Measurements from ENCODE around the gene TMPRSS9.

DNA sequence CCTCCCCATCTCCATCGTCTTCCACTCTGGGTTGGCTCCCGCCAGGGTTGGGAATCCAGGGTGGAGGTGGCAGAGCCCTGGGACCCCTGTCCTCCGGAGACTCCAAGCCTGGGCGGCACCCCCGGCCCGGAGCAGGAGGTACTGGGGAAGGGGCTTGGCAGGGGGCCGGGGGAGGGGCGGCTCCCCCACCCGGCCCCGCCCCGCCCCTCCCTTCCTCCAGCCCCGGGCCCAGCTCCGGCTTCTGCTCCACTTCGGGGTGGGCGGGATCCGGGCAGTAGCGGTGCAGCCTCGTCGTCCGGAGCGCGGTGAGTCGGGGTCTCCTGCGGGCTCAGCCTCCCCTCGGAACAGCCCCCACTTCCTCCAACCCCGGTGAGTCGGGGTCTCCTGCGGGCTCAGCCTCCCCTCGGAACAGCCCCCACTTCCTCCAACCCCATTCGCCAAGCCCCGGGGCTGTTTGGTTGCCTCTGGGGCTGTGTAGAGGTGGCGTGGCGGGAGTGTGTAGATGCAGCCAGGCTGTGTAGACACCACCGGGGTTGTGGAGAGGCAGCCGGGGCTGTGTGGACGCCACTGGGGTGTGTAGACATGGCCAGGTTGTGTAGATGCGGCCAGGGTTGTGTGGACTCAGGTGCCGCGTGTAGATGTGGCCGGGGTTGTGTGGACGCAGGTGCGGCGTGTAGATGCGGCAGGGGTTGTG lies at the start of gene TMPRSS9:
- TF ChIP-seq SNAI2 (CRISPR knock-in tag; IDR thresholded peaks at IDR 0.05) (no peak), RARB (CRISPR knock-in tag; IDR thresholded peaks at IDR 0.05) (no peak), ZNF565 (CRISPR knock-in tag; conservative IDR thresholded peaks at IDR 0.05; ENCODE audit: low read depth) (no peak), TCF4 (CRISPR knock-in tag; IDR thresholded peaks at IDR 0.05; ENCODE audit: borderline replicate concordance) (no peak), ZFP30 (CRISPR knock-in tag; IDR thresholded peaks at IDR 0.05) (no peak), BACH2 (CRISPR knock-in tag; IDR thresholded peaks at IDR 0.05; ENCODE audit: borderline replicate concordance) (no peak), ISL1 (CRISPR knock-in tag; IDR thresholded peaks at IDR 0.05) (no peak), ZFP3 (CRISPR knock-in tag; IDR thresholded peaks at IDR 0.05) (no peak)
- TF ChIP-seq, protein P1, sequence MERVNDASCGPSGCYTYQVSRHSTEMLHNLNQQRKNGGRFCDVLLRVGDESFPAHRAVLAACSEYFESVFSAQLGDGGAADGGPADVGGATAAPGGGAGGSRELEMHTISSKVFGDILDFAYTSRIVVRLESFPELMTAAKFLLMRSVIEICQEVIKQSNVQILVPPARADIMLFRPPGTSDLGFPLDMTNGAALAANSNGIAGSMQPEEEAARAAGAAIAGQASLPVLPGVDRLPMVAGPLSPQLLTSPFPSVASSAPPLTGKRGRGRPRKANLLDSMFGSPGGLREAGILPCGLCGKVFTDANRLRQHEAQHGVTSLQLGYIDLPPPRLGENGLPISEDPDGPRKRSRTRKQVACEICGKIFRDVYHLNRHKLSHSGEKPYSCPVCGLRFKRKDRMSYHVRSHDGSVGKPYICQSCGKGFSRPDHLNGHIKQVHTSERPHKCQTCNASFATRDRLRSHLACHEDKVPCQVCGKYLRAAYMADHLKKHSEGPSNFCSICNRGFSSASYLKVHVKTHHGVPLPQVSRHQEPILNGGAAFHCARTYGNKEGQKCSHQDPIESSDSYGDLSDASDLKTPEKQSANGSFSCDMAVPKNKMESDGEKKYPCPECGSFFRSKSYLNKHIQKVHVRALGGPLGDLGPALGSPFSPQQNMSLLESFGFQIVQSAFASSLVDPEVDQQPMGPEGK (CRISPR knock-in tag; IDR thresholded peaks at IDR 0.05; ENCODE audit: borderline replicate concordance), result no peak
- TF ChIP-seq, protein P2, sequence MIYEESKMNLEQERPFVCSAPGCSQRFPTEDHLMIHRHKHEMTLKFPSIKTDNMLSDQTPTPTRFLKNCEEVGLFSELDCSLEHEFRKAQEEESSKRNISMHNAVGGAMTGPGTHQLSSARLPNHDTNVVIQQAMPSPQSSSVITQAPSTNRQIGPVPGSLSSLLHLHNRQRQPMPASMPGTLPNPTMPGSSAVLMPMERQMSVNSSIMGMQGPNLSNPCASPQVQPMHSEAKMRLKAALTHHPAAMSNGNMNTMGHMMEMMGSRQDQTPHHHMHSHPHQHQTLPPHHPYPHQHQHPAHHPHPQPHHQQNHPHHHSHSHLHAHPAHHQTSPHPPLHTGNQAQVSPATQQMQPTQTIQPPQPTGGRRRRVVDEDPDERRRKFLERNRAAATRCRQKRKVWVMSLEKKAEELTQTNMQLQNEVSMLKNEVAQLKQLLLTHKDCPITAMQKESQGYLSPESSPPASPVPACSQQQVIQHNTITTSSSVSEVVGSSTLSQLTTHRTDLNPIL (CRISPR knock-in tag; IDR thresholded peaks at IDR 0.05; ENCODE audit: low read depth), result no peak
- TF ChIP-seq, protein P3, sequence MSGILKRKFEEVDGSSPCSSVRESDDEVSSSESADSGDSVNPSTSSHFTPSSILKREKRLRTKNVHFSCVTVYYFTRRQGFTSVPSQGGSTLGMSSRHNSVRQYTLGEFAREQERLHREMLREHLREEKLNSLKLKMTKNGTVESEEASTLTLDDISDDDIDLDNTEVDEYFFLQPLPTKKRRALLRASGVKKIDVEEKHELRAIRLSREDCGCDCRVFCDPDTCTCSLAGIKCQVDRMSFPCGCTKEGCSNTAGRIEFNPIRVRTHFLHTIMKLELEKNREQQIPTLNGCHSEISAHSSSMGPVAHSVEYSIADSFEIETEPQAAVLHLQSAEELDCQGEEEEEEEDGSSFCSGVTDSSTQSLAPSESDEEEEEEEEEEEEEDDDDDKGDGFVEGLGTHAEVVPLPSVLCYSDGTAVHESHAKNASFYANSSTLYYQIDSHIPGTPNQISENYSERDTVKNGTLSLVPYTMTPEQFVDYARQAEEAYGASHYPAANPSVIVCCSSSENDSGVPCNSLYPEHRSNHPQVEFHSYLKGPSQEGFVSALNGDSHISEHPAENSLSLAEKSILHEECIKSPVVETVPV (CRISPR knock-in tag; IDR thresholded peaks at IDR 0.05), result no peak
- TF ChIP-seq, protein P4, sequence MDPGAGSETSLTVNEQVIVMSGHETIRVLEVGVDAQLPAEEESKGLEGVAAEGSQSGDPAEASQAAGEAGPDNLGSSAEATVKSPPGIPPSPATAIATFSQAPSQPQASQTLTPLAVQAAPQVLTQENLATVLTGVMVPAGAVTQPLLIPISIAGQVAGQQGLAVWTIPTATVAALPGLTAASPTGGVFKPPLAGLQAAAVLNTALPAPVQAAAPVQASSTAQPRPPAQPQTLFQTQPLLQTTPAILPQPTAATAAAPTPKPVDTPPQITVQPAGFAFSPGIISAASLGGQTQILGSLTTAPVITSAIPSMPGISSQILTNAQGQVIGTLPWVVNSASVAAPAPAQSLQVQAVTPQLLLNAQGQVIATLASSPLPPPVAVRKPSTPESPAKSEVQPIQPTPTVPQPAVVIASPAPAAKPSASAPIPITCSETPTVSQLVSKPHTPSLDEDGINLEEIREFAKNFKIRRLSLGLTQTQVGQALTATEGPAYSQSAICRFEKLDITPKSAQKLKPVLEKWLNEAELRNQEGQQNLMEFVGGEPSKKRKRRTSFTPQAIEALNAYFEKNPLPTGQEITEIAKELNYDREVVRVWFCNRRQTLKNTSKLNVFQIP (CRISPR knock-in tag; IDR thresholded peaks at IDR 0.05; ENCODE audit: borderline replicate concordance, low read depth), result no peak

Data from SK-N-SH treated with all-trans-retinoic acid at 6 μM for 48 hours (cell line).